Cerebellar nuclear complex (tissue), 1 donor: ENCODE measurements around the gene ISG20L2.

Source experiments
- DNase-seq, 2 experiments: peaks; one replicate each; lab custom pipeline; 2025; lab: John Stamatoyannopoulos, UW

Gene ISG20L2

GRCh38 chr1:156740741-156741480 is 12.3 kb upstream of the ISG20L2 start, which contains the start of gene MRPL24:
TSS of gene MRPL24 (minus strand) at chr1:156741088. CDS start at chr1:156738704, 2,384 bp downstream.
- peak; percentile 93 to 95 for DNase-seq

GRCh38 chr1:156740237-156740740 is 11.7 kb upstream of the ISG20L2 start:
- DNase-seq: no peak

- DNase-seq: no peak
Measured at GRCh38 chr1:156738916-156739315, 10.3 kb upstream of the ISG20L2 start.

- no peak for DNase-seq
Measured at GRCh38 chr1:156738407-156738806, 9.8 kb upstream of the ISG20L2 start.

- no peak for DNase-seq
Measured at GRCh38 chr1:156733989-156734584, 5.5 kb upstream of the ISG20L2 start.

GRCh38 chr1:156727926-156728598 is 504 bp downstream of the ISG20L2 start, which contains the start of gene METTL25B:
TSS of gene METTL25B (plus strand) at chr1:156728469. CDS start at chr1:156729105, 636 bp downstream.
- DNase-seq: peak in 1 of 2 experiments; percentile 77

GRCh38 chr1:156727492-156727891 is 1.1 kb downstream of the ISG20L2 start:
- no peak for DNase-seq

GRCh38 chr1:156726549-156727226 is 1.9 kb downstream of the ISG20L2 start:
- DNase-seq: no peak

- peak; percentile 22 to 66 for DNase-seq
Measured at GRCh38 chr1:156725683-156726280, 2.8 kb downstream of the ISG20L2 start.

- DNase-seq: no peak
Measured at GRCh38 chr1:156721535-156721934, 7.0 kb downstream of the ISG20L2 start.

GRCh38 chr1:156721131-156721530 is 7.4 kb downstream of the ISG20L2 start:
- DNase-seq: no peak

- no peak for DNase-seq
Measured at GRCh38 chr1:156717351-156717750, 11.2 kb downstream of the ISG20L2 start.

GRCh38 chr1:156714830-156715229 is 13.7 kb downstream of the ISG20L2 start:
- no peak for DNase-seq

GRCh38 chr1:156712626-156713025 is 15.9 kb downstream of the ISG20L2 start:
- no peak for DNase-seq

GRCh38 chr1:156711011-156711817 is 17.4 kb downstream of the ISG20L2 start:
- no peak for DNase-seq

GRCh38 chr1:156709757-156710489 is 18.6 kb downstream of the ISG20L2 start:
- DNase-seq: no peak

- no peak for DNase-seq
Measured at GRCh38 chr1:156709031-156709430, 19.5 kb downstream of the ISG20L2 start.

- no peak for DNase-seq
Measured at GRCh38 chr1:156708218-156708661, 20.3 kb downstream of the ISG20L2 start.

- no peak for DNase-seq
Measured at GRCh38 chr1:156707417-156708217, 20.9 kb downstream of the ISG20L2 start.
